HS-5 (cell line): ENCODE results near the gene CANX.
"Not testable (repeated sequence)": the region's sequence is repeated elsewhere in the genome, so short reads cannot be mapped to it uniquely, and the experiment has no call there.

ENCODE experiments used
- DNase-seq: peaks from one replicate; pipeline ENCODE4 v3.0.0-alpha.2; 2012; ENCODE audit warnings: low read depth

The CANX gene

GRCh38 chr5:179697993-179698934, 503 bp upstream of the CANX start:
- peak; percentile 98 for DNase-seq

DNA sequence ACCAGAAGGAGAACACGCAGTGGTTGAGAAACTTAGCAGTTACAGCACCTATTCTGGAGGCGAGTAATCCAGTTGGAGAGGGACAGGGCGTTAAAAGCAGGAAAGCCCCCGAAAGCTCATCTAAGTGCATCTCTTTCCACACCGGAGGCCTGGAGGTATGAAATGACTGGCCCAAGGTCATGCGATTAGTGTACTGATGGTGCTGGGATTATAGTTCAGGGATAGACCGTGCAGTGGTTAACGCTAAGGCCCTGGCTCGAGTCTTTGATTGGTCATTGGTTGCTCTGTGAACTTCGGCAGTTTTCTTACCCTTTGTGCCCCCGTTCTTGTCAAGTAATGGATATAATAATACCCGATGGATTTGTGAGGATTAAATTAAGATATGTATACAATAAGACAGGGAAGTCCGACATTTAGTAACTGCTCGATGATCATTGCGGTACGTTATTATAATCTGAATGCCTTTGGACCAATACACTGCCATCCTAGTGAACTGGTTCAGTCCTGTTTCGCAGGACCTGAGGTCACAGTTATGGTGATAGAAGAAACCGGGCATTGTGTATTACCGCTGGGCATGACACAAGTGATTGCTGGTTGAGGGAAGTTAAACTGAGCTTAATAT, 960 bp downstream of the CANX start:
- no peak for DNase-seq

DNA sequence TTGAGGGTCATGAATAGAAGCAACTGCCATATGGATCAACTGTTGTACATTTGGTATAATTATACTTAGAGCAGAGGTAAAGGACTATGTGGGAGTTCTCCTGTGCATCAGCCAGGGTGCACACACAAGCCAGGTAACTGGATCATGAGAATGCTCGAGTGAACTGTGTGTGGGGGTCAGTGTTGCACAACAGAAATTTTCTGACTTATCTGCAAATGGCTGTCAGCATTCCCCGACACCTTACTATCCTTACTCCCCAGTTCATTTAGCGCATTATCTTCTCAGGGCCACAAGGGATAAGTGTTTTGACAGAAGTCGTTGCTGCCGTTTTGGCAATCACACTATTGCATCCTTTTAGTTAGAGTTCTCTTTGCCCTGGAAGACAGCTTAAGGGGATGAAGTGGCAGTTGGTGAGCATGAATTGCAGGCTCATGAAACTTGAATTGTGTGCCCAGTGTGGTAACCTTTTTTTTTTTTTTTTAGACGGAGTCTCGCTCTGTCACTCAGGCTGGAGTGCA, 1.7 kb downstream of the CANX start:
- DNase-seq = no peak

- DNase-seq = no peak
Measured at GRCh38 chr5:179716286-179716685, 17.5 kb downstream of the CANX start.

DNA sequence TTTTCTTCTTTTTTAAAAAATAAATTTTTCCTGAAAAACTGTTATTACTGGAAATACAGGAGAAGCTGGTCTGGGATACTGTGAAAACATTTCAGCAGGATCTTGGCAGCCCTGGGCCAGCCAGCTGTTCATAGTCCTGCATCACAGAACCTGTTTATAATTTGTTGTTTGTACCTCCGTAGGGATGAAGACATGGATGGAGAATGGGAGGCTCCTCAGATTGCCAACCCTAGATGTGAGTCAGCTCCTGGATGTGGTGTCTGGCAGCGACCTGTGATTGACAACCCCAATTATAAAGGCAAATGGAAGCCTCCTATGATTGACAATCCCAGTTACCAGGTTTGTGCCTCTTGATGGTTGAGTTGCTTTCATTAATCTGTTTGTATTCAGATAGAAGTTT, 21.5 kb downstream of the CANX start:
- no peak for DNase-seq

GRCh38 chr5:179724163-179724562, 25.4 kb downstream of the CANX start:
- no peak for DNase-seq

- no peak for DNase-seq
Measured at GRCh38 chr5:179727106-179727505, 28.3 kb downstream of the CANX start.

- no peak for DNase-seq
Measured at GRCh38 chr5:179729303-179729702, 30.5 kb downstream of the CANX start.

GRCh38 chr5:179729727-179730126, 31.0 kb downstream of the CANX start:
- DNase-seq = no peak

- no peak for DNase-seq
Measured at GRCh38 chr5:179730356-179730755, 31.6 kb downstream of the CANX start.

- no peak for DNase-seq
Measured at GRCh38 chr5:179730852-179731251, 32.1 kb downstream of the CANX start.

DNA sequence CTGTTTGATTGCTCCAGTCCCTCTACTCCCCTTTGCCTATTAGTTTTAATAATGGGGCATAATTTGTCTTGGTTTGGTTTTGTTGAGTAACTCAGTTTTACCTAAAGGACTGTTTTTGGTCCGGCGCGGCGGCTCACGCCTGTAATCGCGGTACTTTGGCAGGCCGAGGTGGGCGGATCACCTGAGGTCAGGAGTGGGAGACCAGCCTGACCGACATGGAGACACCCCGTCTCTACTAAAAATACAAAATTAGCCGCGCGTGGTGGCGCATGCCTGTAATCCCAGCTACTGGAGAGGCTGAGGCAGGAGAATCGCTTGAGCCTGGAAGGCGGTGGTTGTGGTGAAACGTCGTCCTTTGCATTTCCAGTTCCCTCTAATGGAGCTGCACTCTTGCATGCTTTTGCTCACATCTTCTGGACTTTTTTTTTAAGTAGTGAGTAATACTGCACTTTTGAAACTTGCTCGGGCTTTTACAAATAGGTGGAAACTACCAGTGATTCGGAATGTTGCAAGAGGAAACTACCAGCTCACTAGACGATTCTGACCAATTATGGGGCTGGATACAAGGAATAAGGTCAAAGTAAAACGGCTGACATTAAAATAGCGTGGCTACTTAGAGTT, 33.1 kb downstream of the CANX start:
- peak; percentile 89 for DNase-seq

DNA sequence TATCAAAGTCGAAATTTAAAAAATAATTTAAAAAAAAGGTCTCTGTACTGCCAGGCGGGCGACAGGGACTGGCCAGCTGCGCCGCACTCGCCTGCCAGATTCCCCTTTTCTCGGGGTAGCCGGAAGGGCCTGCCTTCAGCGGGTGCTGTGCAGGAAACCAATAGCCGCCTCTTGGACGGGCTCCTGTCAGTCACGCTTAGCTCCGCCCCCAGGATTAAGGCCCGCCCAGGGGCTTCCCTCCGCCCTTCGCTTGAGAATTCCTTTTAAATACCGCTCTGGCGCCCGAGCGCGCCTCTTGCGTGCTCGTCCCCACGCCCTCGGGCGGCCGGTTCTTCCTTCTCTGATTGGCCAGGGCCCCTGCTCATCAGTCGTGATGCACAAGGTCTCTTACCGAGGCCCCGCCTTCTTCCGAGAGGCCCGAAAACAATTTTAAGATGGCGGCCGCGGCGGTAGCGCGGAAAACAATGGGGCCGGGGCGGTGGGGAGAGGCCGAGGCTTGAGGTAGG, 33.7 kb downstream of the CANX start, which contains the start of gene MAML1:
MAML1 (plus strand) TSS at position 411 of the 506 bp plus-strand sequence. CDS start 291 bp downstream, outside the sequence.
- peak; percentile 98 for DNase-seq

DNA sequence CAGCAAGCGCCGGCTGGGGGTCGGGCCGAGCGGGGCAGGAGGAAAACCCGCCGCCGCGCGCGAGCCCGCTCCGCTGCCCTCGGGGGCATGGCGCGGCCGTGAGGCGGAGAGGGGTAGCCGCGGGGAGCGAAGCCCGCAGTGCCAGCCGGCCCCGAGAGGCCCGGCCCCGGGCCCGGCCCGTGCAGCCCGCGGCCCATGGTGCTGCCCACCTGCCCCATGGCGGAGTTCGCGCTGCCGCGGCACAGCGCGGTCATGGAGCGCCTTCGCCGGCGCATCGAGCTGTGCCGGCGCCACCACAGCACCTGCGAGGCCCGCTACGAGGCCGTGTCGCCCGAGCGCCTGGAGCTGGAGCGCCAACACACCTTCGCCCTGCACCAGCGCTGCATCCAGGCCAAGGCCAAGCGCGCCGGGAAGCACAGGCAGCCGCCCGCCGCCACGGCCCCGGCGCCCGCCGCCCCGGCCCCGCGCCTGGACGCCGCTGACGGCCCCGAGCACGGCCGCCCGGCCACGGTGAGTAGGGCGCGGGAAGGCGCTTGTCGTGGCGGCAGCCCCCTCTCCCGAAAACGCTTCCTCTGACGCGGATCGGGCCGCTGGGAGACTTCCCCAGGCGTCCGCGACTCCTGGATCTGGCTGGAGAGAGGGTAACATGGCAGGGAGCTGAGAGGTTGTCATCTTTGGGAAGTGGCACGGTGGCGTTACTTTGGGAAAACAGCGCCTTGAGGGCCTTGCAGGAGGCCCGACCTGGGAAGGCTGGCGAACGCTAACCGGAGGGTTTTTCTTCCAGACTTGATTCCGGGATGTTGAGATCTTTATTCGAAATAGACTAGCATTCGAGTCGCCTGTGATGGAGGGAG, 34.4 kb downstream of the CANX start:
- peak; percentile 32 for DNase-seq

- peak; percentile 19 for DNase-seq
Measured at GRCh38 chr5:179733772-179734126, 35.0 kb downstream of the CANX start.

GRCh38 chr5:179734536-179735164, 35.9 kb downstream of the CANX start:
- no peak for DNase-seq

DNA sequence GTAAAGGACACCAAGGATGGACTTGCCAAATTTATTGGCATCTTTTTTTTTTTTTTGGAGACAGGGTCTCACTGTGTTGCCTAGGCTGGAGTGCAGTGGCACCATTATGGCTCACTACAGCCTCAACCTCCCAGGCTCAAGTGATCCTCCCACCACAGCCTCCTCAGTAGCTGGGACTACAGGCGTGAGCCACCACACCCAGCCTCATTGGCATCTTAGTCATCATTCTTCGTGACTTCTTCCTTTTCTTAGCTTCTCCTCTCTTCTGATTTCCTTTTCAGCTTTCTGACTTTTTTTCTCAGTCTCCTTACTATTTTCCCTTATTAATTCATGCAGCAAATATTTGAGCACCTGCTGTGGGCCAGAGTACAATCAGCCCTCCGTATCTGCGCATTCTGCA, 40.0 kb downstream of the CANX start:
- DNase-seq = no peak

GRCh38 chr5:179744106-179744505, 45.3 kb downstream of the CANX start:
- not testable (repeated sequence) for DNase-seq

GRCh38 chr5:179746872-179747271, 48.1 kb downstream of the CANX start:
- DNase-seq = no peak

DNA sequence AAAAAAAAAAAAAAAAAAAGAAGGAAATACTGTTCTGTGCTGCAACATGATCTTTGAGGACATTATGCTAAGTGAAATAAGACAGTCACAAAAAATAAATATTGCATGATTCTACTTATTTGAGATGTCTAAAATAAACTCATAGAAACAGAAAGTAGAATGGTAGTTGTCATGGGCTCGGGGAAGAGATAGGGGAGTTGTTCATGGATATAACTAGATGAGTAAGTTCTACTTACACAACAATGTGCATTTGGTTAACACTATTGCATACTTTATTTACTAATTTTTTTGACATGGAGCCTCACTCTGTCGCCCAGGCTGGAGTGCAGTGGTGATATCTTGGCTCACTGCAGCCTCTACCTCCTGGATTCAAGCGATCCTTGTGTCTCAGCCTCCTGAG, 49.0 kb downstream of the CANX start:
- DNase-seq = no peak
